ENCODE results near the gene RELCH.

RELCH gene

GRCh38 chr18:62210138-62210537 lies 23.1 kb downstream of the RELCH start:
- no peak for ATAC-seq
- Mint-ChIP-seq H3K4me1 (peaks cover 24% of the 10 kb centered on the region), H3K9me3 (no peaks in the 10 kb centered on the region), H3K27ac (no peak overlapping the region), H3K4me3 (no peak overlapping the region), H3K36me3 (peaks cover 21% of the 10 kb centered on the region)
- no peak for DNase-seq (ENCODE audit: low spot score in 2 of 2)

- DNase-seq (ENCODE audit: low spot score in 2 of 2) = no peak
- Mint-ChIP-seq H3K4me1 (peaks cover 24% of the 10 kb centered on the region), H3K27ac (no peak overlapping the region), H3K9me3 (no peaks in the 10 kb centered on the region), H3K36me3 (peaks cover 21% of the 10 kb centered on the region), H3K4me3 (no peak overlapping the region)
- no peak for ATAC-seq
These were observed 24.3 kb downstream of the RELCH start for GRCh38 chr18:62211325-62211828.

GRCh38 chr18:62214790-62215189 lies 27.7 kb downstream of the RELCH start:
- no peaks in the 10 kb centered on the region for H3K9me3 Mint-ChIP-seq
- H3K4me1 Mint-ChIP-seq = peaks cover 16% of the 10 kb centered on the region

GRCh38 chr18:62224229-62224628 lies 37.2 kb downstream of the RELCH start:
- Mint-ChIP-seq H3K4me3 (no peak overlapping the region), H3K4me1 (no peaks in the 10 kb centered on the region), H3K36me3 (peaks cover 86% of the 10 kb centered on the region), H3K9me3 (no peaks in the 10 kb centered on the region), H3K27ac (no peak overlapping the region)
- ATAC-seq = no peak
- no peak for DNase-seq (ENCODE audit: low spot score in 2 of 2)

More at GRCh38 chr18:62214790-62215189, 27.7 kb downstream of the RELCH start:
- Mint-ChIP-seq H3K4me3 (no peak overlapping the region), H3K27ac (no peak overlapping the region), H3K36me3 (peaks cover 21% of the 10 kb centered on the region)
- DNase-seq (ENCODE audit: low spot score in 2 of 2) (no peak), ATAC-seq (no peak)

- ATAC-seq (no peak), DNase-seq (ENCODE audit: low spot score in 2 of 2) (no peak)
- Mint-ChIP-seq H3K4me3 (no peak overlapping the region), H3K27ac (no peak overlapping the region), H3K4me1 (no peaks in the 10 kb centered on the region), H3K36me3 (peaks cover 98% of the 10 kb centered on the region), H3K9me3 (no peaks in the 10 kb centered on the region)
These were observed 39.0 kb downstream of the RELCH start for GRCh38 chr18:62226047-62226446.

GRCh38 chr18:62236252-62236651 lies 49.2 kb downstream of the RELCH start:
- Mint-ChIP-seq H3K36me3 (peaks cover 52% of the 10 kb centered on the region), H3K4me1 (peaks cover 19% of the 10 kb centered on the region), H3K4me3 (no peak overlapping the region), H3K9me3 (no peaks in the 10 kb centered on the region), H3K27ac (no peak overlapping the region)
- DNase-seq (ENCODE audit: low spot score in 2 of 2) (no peak), ATAC-seq (no peak)

GRCh38 chr18:62239475-62239874 lies 52.4 kb downstream of the RELCH start:
- ATAC-seq (no peak), DNase-seq (ENCODE audit: low spot score in 2 of 2) (no peak)
- H3K9me3 Mint-ChIP-seq = no peaks in the 10 kb centered on the region
- H3K4me3 Mint-ChIP-seq = no peak overlapping the region
- no peak overlapping the region for H3K27ac Mint-ChIP-seq
- H3K36me3 Mint-ChIP-seq = peaks cover 51% of the 10 kb centered on the region
- peaks cover 19% of the 10 kb centered on the region for H3K4me1 Mint-ChIP-seq

- peaks cover 63% of the 10 kb centered on the region for H3K36me3 Mint-ChIP-seq
- H3K9me3 Mint-ChIP-seq = no peaks in the 10 kb centered on the region
- no peak overlapping the region for H3K4me3 Mint-ChIP-seq
- peaks cover 5% of the 10 kb centered on the region for H3K4me1 Mint-ChIP-seq
- no peak overlapping the region for H3K27ac Mint-ChIP-seq
- no peak for ATAC-seq
- no peak for DNase-seq (ENCODE audit: low spot score in 2 of 2)
These were observed 55.9 kb downstream of the RELCH start for GRCh38 chr18:62242955-62243354.

GRCh38 chr18:62245177-62245576 lies 58.1 kb downstream of the RELCH start:
- DNase-seq (ENCODE audit: low spot score in 2 of 2) (no peak), ATAC-seq (no peak)
- Mint-ChIP-seq H3K27ac (no peak overlapping the region), H3K9me3 (no peaks in the 10 kb centered on the region), H3K36me3 (peaks cover 45% of the 10 kb centered on the region), H3K4me3 (no peak overlapping the region), H3K4me1 (no peaks in the 10 kb centered on the region)

- no peaks in the 10 kb centered on the region for H3K9me3 Mint-ChIP-seq
- no peak overlapping the region for H3K27ac Mint-ChIP-seq
- no peak for ATAC-seq
- H3K36me3 Mint-ChIP-seq = peaks cover 45% of the 10 kb centered on the region
- no peak overlapping the region for H3K4me3 Mint-ChIP-seq
- no peaks in the 10 kb centered on the region for H3K4me1 Mint-ChIP-seq
- no peak for DNase-seq (ENCODE audit: low spot score in 2 of 2)
These were observed 58.6 kb downstream of the RELCH start for GRCh38 chr18:62245699-62246098.

- no peaks in the 10 kb centered on the region for H3K9me3 Mint-ChIP-seq
- H3K4me1 Mint-ChIP-seq = no peaks in the 10 kb centered on the region
- H3K27ac Mint-ChIP-seq = no peak overlapping the region
- DNase-seq (ENCODE audit: low spot score in 2 of 2) = no peak
- H3K4me3 Mint-ChIP-seq = no peak overlapping the region
- ATAC-seq = no peak
- H3K36me3 Mint-ChIP-seq = peaks cover 43% of the 10 kb centered on the region
These were observed 61.3 kb downstream of the RELCH start for GRCh38 chr18:62248313-62248712.

GRCh38 chr18:62249478-62250097 lies 62.5 kb downstream of the RELCH start:
- H3K4me1 Mint-ChIP-seq = no peaks in the 10 kb centered on the region
- H3K36me3 Mint-ChIP-seq = peaks cover 30% of the 10 kb centered on the region
- no peaks in the 10 kb centered on the region for H3K9me3 Mint-ChIP-seq
- H3K4me3 Mint-ChIP-seq = no peak overlapping the region
- DNase-seq (ENCODE audit: low spot score in 2 of 2) = peak; percentile 28 to 71
- no peak for ATAC-seq
- H3K27ac Mint-ChIP-seq = no peak overlapping the region

GRCh38 chr18:62250475-62250874 lies 63.4 kb downstream of the RELCH start:
- no peak for DNase-seq (ENCODE audit: low spot score in 2 of 2)
- ATAC-seq = no peak
- H3K27ac Mint-ChIP-seq = no peak overlapping the region
- H3K36me3 Mint-ChIP-seq = peaks cover 29% of the 10 kb centered on the region
- no peak overlapping the region for H3K4me3 Mint-ChIP-seq
- no peaks in the 10 kb centered on the region for H3K4me1 Mint-ChIP-seq
- H3K9me3 Mint-ChIP-seq = no peaks in the 10 kb centered on the region

GRCh38 chr18:62258093-62258492 lies 71.0 kb downstream of the RELCH start:
- Mint-ChIP-seq H3K4me1 (no peaks in the 10 kb centered on the region), H3K27ac (no peak overlapping the region), H3K36me3 (peaks cover 84% of the 10 kb centered on the region), H3K4me3 (no peak overlapping the region), H3K9me3 (no peaks in the 10 kb centered on the region)
- ATAC-seq (no peak), DNase-seq (ENCODE audit: low spot score in 2 of 2) (no peak)

GRCh38 chr18:62258616-62259015 lies 71.6 kb downstream of the RELCH start:
- DNase-seq (ENCODE audit: low spot score in 2 of 2) (no peak), ATAC-seq (no peak)
- Mint-ChIP-seq H3K9me3 (no peaks in the 10 kb centered on the region), H3K4me1 (no peaks in the 10 kb centered on the region), H3K4me3 (no peak overlapping the region), H3K27ac (no peak overlapping the region), H3K36me3 (peaks cover 85% of the 10 kb centered on the region)

- no peaks in the 10 kb centered on the region for H3K9me3 Mint-ChIP-seq
- H3K4me1 Mint-ChIP-seq = no peaks in the 10 kb centered on the region
- H3K27ac Mint-ChIP-seq = no peak overlapping the region
These were observed 75.0 kb downstream of the RELCH start for GRCh38 chr18:62262061-62262460.

More at GRCh38 chr18:62262061-62262460, 75.0 kb downstream of the RELCH start:
- DNase-seq (ENCODE audit: low spot score in 2 of 2) (no peak), ATAC-seq (no peak)
- no peak overlapping the region for H3K4me3 Mint-ChIP-seq
- H3K36me3 Mint-ChIP-seq = peaks cover 88% of the 10 kb centered on the region

All from stimulated activated effector memory CD8-positive, alpha-beta T cell treated with anti-CD3 and anti-CD28 coated beads, Interleukin-12 subunit alpha, Interleukin-12 subunit beta, amount 100 ng/mL, for 72 hours (primary cell).